Keratinocyte (primary cell): ENCODE measurements around the gene OR5B12.

Experiments used
- EZH2 ChIP-seq: IDR thresholded peaks from one replicate; pipeline ENCODE4 v1.6.1; 2012; ENCODE audit warnings: inconsistent platforms, mild to moderate bottlenecking, low read length, moderate library complexity
- TF ChIP-seq, protein P1 (sequence below), 3 experiments: IDR thresholded peaks in 1 of 3; conservative IDR thresholded peaks in 1 of 3; optimal IDR thresholded peaks in 1 of 3; 2 replicates in 2 of 3; 3 replicates in 1 of 3; pipeline versions ENCODE3 to v1.5.1; 2011; ENCODE audit warnings: low read length in 3 of 3, mild to moderate bottlenecking in 3 of 3, moderate library complexity in 2 of 3, control low read depth in 1 of 3, inconsistent platforms in 1 of 3; ENCODE audit not compliant: insufficient read depth in 2 of 3; ENCODE audit errors: extremely low read depth in 1 of 3

DNA sequence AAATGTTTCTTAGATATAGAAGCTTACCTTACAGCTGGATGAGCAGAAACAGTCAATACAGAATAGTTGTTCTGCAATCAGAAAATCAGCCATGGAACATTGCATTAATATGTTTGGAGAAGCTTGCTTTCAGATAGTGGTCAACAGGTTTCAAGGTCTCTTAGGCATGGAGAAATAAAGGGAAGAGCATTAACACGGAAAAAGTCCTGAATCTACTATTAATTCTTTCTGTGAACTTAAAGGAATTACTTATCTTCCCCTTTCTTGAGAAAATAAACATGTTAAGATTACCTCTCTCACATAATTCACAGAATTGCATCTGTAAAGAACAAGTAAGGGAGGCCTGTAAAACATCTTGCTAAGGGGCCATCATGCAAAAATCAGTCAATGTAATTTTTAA lies 35.3 kb downstream of the OR5B12 start, which contains the start of gene OR5B3:
- TF ChIP-seq, protein P1, sequence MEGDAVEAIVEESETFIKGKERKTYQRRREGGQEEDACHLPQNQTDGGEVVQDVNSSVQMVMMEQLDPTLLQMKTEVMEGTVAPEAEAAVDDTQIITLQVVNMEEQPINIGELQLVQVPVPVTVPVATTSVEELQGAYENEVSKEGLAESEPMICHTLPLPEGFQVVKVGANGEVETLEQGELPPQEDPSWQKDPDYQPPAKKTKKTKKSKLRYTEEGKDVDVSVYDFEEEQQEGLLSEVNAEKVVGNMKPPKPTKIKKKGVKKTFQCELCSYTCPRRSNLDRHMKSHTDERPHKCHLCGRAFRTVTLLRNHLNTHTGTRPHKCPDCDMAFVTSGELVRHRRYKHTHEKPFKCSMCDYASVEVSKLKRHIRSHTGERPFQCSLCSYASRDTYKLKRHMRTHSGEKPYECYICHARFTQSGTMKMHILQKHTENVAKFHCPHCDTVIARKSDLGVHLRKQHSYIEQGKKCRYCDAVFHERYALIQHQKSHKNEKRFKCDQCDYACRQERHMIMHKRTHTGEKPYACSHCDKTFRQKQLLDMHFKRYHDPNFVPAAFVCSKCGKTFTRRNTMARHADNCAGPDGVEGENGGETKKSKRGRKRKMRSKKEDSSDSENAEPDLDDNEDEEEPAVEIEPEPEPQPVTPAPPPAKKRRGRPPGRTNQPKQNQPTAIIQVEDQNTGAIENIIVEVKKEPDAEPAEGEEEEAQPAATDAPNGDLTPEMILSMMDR (optimal IDR thresholded peaks at IDR 0.05 in 1 of 3, IDR thresholded peaks at IDR 0.05 in 1 of 3, conservative IDR thresholded peaks at IDR 0.05 in 1 of 3; ENCODE audit: extremely low read depth in 1 of 3, insufficient read depth in 2 of 3, low read length in 3 of 3), result no peak
- no peak for TF ChIP-seq EZH2
